Suprapubic skin (tissue), 4 donors: ENCODE results near the gene SBK1. TPM values are rescaled to one million over a fixed set of nuclear protein-coding genes. Genes with fewer than 3 reads are reported as not detected.
A peak's percentile ranks its signal among the peaks of the same experiment; 100 is the strongest.
"Not testable (repeated sequence)": the region's sequence is repeated elsewhere in the genome, so short reads cannot be mapped to it uniquely, and the experiment has no call there.

Source experiments
- DNase-seq, 2 donors: peaks; one replicate each; pipeline ENCODE4 v3.0.0-alpha.2; 2019; ENCODE audit warnings: low spot score in 2 of 2
- H3K27ac ChIP-seq: fragments of 200-600 bp; sonication (generic); one replicate; pipeline ENCODE4 v1.5.1; 2019
- H3K27me3 ChIP-seq: fragments of 200-600 bp; sonication (generic); one replicate; pipeline ENCODE4 v1.5.1; 2019
- H3K36me3 ChIP-seq: fragments of 200-600 bp; sonication (generic); one replicate; pipeline ENCODE4 v1.5.1; 2019
- H3K4me1 ChIP-seq: fragments of 200-600 bp; sonication (generic); one replicate; pipeline ENCODE4 v1.5.1; 2019
- H3K4me3 ChIP-seq: fragments of 200-600 bp; sonication (generic); one replicate; pipeline ENCODE4 v1.5.1; 2019; ENCODE audit warnings: mild to moderate bottlenecking
- H3K9me3 ChIP-seq: fragments of 200-600 bp; sonication (generic); one replicate; pipeline ENCODE4 v1.5.1; 2019
- WGBS: methylation state at CpG from one replicate; pipeline ENCODE4 v1.1.5; 2018; 5-methylcytosine and 5-hydroxymethylcytosine counted together
- total RNA-seq, 4 donors: library from RNA; depleted of rRNA; stranded (reverse); fragments of >200 nt; gene quantifications; one replicate each; pipeline ENCODE4 v1.1.0, GENCODE V29; 2016

Gene SBK1
- total RNA-seq, 4 donors from 2014 or later, result 0.49 to 2.7 (median 2.2) TPM

DNA sequence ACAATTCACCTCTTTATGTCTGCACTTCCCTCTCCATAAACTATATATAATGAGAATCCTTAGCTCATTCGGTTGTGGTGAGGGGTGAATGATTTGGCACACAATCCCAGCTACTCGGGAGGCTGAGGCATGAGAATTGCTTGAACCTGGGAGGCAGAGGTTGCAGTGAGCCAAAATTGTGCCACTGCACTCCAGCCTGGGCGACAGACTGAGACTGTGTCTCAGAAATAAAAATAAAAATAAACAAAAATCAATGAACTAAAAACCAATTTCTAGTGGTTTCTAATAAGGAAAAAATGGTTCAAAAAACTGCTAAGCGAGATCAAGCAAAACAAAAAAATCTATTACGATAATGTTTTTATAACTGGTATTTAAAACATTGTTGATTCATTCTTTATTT lies 71.1 kb downstream of the SBK1 start, which contains the start of gene NPIPB6:
Gene NPIPB6 (minus strand): TSS at position 101 of the 400 bp plus-strand sequence. CDS start 686 bp downstream, outside the sequence.
- not testable (repeated sequence) for H3K4me1 ChIP-seq, H3K27me3 ChIP-seq, H3K36me3 ChIP-seq, H3K27ac ChIP-seq, DNase-seq, H3K9me3 ChIP-seq, H3K4me3 ChIP-seq
- no CpG with 5 or more reads among the region's 5 CpGs for WGBS

DNA sequence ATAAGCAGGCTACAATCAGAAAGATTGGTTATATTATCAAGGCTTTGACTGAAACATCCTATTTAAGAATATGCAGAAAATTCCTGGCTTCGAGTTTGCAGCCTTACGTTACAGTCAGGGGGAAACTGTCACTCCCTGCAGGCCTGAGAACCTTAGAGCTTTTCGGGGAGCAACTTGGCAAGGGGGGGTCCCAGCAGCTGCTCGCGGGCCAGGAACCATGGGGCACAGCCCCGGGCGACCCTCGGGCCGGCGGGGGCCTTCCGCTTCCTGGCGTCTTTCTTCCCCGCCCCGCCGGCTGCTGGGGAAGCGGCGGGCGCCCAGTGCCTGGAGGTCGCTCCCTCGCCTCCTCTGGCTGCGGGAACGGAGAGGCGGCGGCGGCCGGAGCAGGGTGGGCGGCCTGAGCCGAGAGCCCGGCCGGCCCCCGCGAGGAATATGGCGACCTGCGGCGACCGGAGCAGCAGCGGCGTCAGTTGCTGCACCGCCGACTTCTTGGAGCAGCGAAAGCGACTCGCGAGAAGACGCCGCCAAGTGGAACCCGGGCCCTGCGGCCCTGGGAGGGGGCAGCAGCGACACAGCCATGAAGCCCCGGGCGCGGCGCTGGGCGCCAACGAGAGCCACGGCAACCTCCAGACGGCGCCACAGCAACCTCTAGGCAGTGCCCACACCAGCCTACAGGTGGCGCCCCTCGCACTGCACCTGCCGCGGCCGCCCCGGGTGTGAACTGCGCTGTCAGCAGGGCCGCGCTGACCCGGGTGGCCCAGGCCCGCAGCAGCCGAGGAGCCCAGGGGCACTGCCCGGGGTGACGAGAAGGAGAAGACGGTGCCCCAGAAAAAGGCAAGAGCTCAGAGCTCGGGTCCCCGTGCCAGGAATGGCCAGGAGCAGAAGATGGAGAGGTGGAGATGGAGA lies 72.2 kb downstream of the SBK1 start:
- not testable (repeated sequence) for H3K36me3 ChIP-seq, H3K27ac ChIP-seq, H3K9me3 ChIP-seq, DNase-seq, H3K27me3 ChIP-seq, H3K4me1 ChIP-seq
- WGBS, result no CpG with 5 or more reads among the region's 75 CpGs
- H3K4me3 ChIP-seq, result peak overlapping the region; percentile 24

DNA sequence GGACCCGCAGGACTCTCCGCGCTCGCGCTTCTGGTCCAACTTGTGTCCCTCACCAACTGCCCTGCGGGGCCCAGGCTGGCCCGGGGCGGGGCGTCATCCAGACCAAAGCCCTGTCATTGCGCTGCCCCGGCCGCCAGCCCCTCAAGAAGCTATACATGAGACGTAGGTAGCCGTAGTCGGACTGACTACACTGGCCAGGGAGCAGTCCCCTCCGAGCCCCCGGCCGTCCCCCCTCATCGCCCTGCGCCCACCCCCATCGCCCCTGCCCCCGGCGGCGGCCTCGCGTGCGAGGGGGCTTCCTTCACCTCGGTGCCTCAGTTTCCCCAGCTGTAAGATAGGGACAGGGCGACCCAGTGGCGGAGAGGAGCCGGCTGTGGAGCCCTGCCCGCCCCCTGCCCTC lies 75.6 kb downstream of the SBK1 start:
- DNase-seq, result peak in 1 of 2 donors; percentile 29
- WGBS, result no CpG with 5 or more reads among the region's 32 CpGs
- H3K4me3 ChIP-seq, H3K9me3 ChIP-seq, H3K36me3 ChIP-seq, H3K27ac ChIP-seq, H3K27me3 ChIP-seq, H3K4me1 ChIP-seq: not testable (repeated sequence)

Other genes with a start within 250 kb of the SBK1 start
- gene GSG1L, start 228.8 kb upstream of the SBK1 start, total RNA-seq, result 1 to 10 TPM in 1 of 4 donors, under 1 TPM in 1, not detected in 2; 0.64 to 1.7 TPM
- gene XPO6, start 80.6 kb upstream of the SBK1 start, total RNA-seq, result 100 to 1,000 TPM in 1 of 4 donors, 10 to 100 TPM in 3; 78.6 to 161 (median 88.1) TPM
- gene NPIPB6, start 71.0 kb downstream of the SBK1 start, total RNA-seq, result 10 to 100 TPM in 1 of 4 donors, 1 to 10 TPM in 1, under 1 TPM in 2; 0.45 to 30.7 (median 1.5) TPM
- gene EIF3CL, start 111.3 kb downstream of the SBK1 start, total RNA-seq, result 100 to 1,000 TPM; 221 to 364 (median 267) TPM
- gene NPIPB7, start 179.8 kb downstream of the SBK1 start, total RNA-seq, result not detected
- gene CLN3, start 199.5 kb downstream of the SBK1 start, total RNA-seq, result 10 to 100 TPM; 26.0 to 62.9 (median 35.1) TPM
- 1 to 10 TPM in 3 of 4 donors, under 1 TPM in 1; 0.57 to 4.3 (median 1.9) TPM for gene APOBR, start 202.1 kb downstream of the SBK1 start, total RNA-seq
- under 1 TPM in 1 of 4 donors, not detected in 3; 0.52 TPM for gene IL27, start 214.3 kb downstream of the SBK1 start, total RNA-seq
- gene NUPR1, start 246.4 kb downstream of the SBK1 start, total RNA-seq, result 10 to 100 TPM; 33.0 to 64.3 (median 42.2) TPM